Cardiac fibroblast (primary cell): Measurements from ENCODE around the gene FAM32A.

ENCODE experiments used
- DNase-seq, 2 donors: peaks; one replicate each; pipeline versions ENCODE4 v3.0.0 to v3.0.0-alpha.2; 2010; ENCODE audit warnings: low read depth in 2 of 2
- H3K4me3 ChIP-seq, 2 donors: replicated peaks in 1 of 2; 1 replicate in 1 of 2; 2 replicates in 1 of 2; pipeline ENCODE4 v1.5.1; 2011; ENCODE audit warnings: low read depth in 2 of 2, low read length in 2 of 2, mild to moderate bottlenecking in 2 of 2, moderate library complexity in 1 of 2
- TF ChIP-seq, protein P1 (sequence below): IDR thresholded peaks from one replicate; pipeline ENCODE4 v1.5.1; 2011; ENCODE audit warnings: low read depth, mild to moderate bottlenecking, low read length, inconsistent platforms

Gene FAM32A

GRCh38 chr19:16155128-16155527 is 30.1 kb upstream of the FAM32A start:
- TF ChIP-seq, protein P1, sequence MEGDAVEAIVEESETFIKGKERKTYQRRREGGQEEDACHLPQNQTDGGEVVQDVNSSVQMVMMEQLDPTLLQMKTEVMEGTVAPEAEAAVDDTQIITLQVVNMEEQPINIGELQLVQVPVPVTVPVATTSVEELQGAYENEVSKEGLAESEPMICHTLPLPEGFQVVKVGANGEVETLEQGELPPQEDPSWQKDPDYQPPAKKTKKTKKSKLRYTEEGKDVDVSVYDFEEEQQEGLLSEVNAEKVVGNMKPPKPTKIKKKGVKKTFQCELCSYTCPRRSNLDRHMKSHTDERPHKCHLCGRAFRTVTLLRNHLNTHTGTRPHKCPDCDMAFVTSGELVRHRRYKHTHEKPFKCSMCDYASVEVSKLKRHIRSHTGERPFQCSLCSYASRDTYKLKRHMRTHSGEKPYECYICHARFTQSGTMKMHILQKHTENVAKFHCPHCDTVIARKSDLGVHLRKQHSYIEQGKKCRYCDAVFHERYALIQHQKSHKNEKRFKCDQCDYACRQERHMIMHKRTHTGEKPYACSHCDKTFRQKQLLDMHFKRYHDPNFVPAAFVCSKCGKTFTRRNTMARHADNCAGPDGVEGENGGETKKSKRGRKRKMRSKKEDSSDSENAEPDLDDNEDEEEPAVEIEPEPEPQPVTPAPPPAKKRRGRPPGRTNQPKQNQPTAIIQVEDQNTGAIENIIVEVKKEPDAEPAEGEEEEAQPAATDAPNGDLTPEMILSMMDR = no peak
- no peak for DNase-seq
- no peak overlapping the region for H3K4me3 ChIP-seq

DNA sequence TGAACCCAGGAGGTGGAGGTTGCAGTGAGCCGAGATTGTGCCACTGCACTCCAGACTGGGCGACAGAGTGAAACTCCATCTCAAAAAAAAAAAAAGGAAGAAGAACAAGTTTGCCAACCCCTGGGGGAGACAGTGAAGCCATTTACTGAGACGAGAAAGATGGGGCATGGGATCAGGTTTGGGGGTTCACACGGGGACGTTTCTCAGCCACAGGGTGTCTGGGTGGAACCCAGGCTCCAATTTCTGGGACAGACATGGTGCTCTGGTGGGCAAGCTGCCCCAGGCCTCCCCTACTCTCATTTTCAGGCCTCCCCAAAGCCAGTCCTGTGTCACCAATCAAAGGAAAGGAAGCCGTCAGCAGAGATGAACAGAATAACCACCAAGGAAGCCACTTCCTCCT is 28.3 kb upstream of the FAM32A start:
- no peak for DNase-seq
- H3K4me3 ChIP-seq = no peak overlapping the region
- TF ChIP-seq, protein P1 = no peak

DNA sequence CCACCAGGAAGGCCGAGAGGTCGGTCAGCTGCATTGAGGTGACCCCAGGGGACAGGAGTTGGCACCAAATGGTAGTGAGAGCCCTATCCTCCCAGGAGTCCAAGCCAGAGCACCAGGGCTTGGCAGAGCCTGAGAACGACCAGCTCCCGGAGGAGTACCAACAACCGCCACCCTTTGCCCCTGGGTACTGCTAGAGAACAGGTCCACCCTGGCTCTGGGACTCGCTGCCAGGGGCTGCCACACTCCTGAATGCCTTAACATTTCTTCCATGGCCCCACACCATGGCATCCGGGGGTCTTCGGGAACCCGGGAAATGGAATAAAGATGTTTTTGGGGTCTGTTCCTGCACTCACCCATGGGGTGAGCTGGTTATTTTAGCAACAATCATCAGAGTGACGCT is 27.6 kb upstream of the FAM32A start:
- TF ChIP-seq, protein P1 = no peak
- DNase-seq = no peak
- no peak overlapping the region for H3K4me3 ChIP-seq

DNA sequence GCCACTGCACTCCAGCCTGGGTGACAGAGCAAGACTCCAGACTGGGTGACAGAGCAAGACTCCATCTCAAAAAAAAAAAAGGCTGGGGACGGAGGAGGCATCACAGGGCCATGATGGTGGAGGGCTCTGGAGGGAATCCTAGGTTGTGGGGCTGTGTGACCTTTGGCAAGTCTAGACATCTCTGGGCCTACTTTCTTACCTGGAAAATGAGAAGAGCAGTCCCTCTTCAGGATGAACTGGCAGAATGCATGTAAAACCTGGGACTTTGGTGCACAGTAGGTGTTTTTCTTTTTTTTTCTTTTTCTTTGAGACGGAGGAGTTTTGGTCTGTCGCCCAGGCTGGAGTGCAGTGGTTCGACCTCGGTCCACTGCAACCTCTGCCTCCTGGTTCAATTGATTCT is 25.6 kb upstream of the FAM32A start:
- TF ChIP-seq, protein P1 = no peak
- no peak overlapping the region for H3K4me3 ChIP-seq
- DNase-seq = no peak

GRCh38 chr19:16160445-16160942 is 24.7 kb upstream of the FAM32A start:
- DNase-seq = no peak
- no peak overlapping the region for H3K4me3 ChIP-seq
- TF ChIP-seq, protein P1 = no peak

- peak; percentile 29 to 77 for DNase-seq
- no peak overlapping the region for H3K4me3 ChIP-seq
- TF ChIP-seq, protein P1 = no peak
These were observed 24.2 kb upstream of the FAM32A start for GRCh38 chr19:16160943-16161560.

GRCh38 chr19:16161840-16162239 is 23.4 kb upstream of the FAM32A start:
- DNase-seq = peak; percentile 45 to 85
- TF ChIP-seq, protein P1 = no peak
- no peak overlapping the region for H3K4me3 ChIP-seq
